ENCODE data around the gene BDH1. TPM values are rescaled to one million over a fixed set of nuclear protein-coding genes. Genes with fewer than 3 reads are reported as not detected.

Gene BDH1
- total and polyA plus RNA-seq, 2 of the 8 experiments (the other 6 are each of a cell fraction or from before 2014, with no cell fraction given), result 27.2 to 28.1 TPM

- Histone ChIP-seq H3K4me3 (ENCODE audit: extremely low read depth in 1 of 4, insufficient read depth in 2 of 4, low read depth in 3 of 4, low read length in 4 of 4) (no peak overlapping the region), H3K18ac (ENCODE audit: extremely low read depth, low read length) (no peak overlapping the region), H3K36me3 (ENCODE audit: control insufficient read depth in 2 of 4, insufficient read depth in 4 of 4, low read length in 3 of 4) (no peaks in the 10 kb centered on the region), H3K23ac (ENCODE audit: insufficient read length) (no peak overlapping the region), H4K8ac (ENCODE audit: extremely low read depth, insufficient read depth, low read length) (no peak overlapping the region), H4K91ac (replicated peaks; ENCODE audit: insufficient read length, low read length) (no peak overlapping the region), H3K9me3 (ENCODE audit: insufficient read depth in 2 of 2, low read depth in 1 of 2, low read length in 1 of 2) (no peaks in the 10 kb centered on the region), H4K20me1 (replicated peaks in 1 of 2; ENCODE audit: control insufficient read depth in 1 of 2, insufficient read depth in 2 of 2, low read length in 2 of 2) (no peaks in the 10 kb centered on the region), H2BK12ac (ENCODE audit: low read depth, low read length) (no peak overlapping the region), H3K4me1 (replicated peaks in 1 of 4; ENCODE audit: control insufficient read depth in 3 of 4, insufficient read depth in 4 of 4, low read length in 3 of 4) (peaks cover 0 to 13% (median 3%) of the 10 kb centered on the region in 4 experiments; a peak in 5 of 7 replicates), H3K27me3 (replicated peaks in 1 of 4; ENCODE audit: control insufficient read depth in 3 of 4, extremely low read depth in 1 of 4, insufficient read depth in 3 of 4, low read length in 3 of 4) (no peaks in the 10 kb centered on the region), H3K79me1 (ENCODE audit: low read depth, low read length) (no peaks in the 10 kb centered on the region), H3K4ac (replicated peaks; ENCODE audit: insufficient read length, low read depth, low read length) (no peak overlapping the region), H3K27ac (ENCODE audit: low read depth, low read length) (no peak overlapping the region), H2BK20ac (ENCODE audit: low read length) (no peak overlapping the region), H4K5ac (ENCODE audit: insufficient read length, low read depth, low read length) (no peak overlapping the region), H3K79me2 (ENCODE audit: control insufficient read depth in 1 of 2, insufficient read depth in 2 of 2, low read length in 2 of 2) (no peaks in the 10 kb centered on the region), H2BK15ac (ENCODE audit: low read length) (0 out of 2 replicates have a peak overlapping the region, but pooled peaks have one; percentile 40), H3K56ac (replicated peaks; ENCODE audit: insufficient read length, low read depth, low read length) (no peak overlapping the region), H2BK5ac (ENCODE audit: low read depth, low read length) (no peak overlapping the region), H2AFZ (ENCODE audit: low read length) (no peak overlapping the region), H2BK120ac (replicated peaks; ENCODE audit: low read depth, low read length) (no peak overlapping the region), H2AK5ac (ENCODE audit: low read depth, low read length) (no peak overlapping the region), H3K4me2 (ENCODE audit: insufficient read depth in 1 of 2, low read depth in 2 of 2, low read length in 2 of 2) (no peak overlapping the region), H3K23me2 (ENCODE audit: low read depth, low read length) (no peaks in the 10 kb centered on the region), H3K14ac (ENCODE audit: insufficient read length) (no peak overlapping the region), H3K9ac (replicated peaks in 1 of 4; ENCODE audit: extremely low read depth in 1 of 4, low read depth in 3 of 4, low read length in 3 of 4) (no peak overlapping the region)
- TF ChIP-seq ATF2 (IDR thresholded peaks at IDR 0.05; ENCODE audit: low read length), result no peak
- TF ChIP-seq HDAC2 (IDR thresholded peaks at IDR 0.05; ENCODE audit: borderline replicate concordance in 1 of 2, low read depth in 2 of 2, low read length in 2 of 2), result no peak
- TF ChIP-seq, protein P1, sequence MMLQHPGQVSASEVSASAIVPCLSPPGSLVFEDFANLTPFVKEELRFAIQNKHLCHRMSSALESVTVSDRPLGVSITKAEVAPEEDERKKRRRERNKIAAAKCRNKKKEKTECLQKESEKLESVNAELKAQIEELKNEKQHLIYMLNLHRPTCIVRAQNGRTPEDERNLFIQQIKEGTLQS (IDR thresholded peaks at IDR 0.05; ENCODE audit: insufficient read depth, low read depth, low read length), result no peak
- TF ChIP-seq HDAC6 (IDR thresholded peaks at IDR 0.05; ENCODE audit: low read depth, low read length), result no peak
- DNase-seq (ENCODE audit: low read depth in 1 of 2, low spot score in 2 of 2), result no peak
- FAIRE-seq, result no peak
- WGBS, 2 experiments (ENCODE audit: extremely low coverage in 1 of 2, insufficient coverage in 1 of 2, insufficient read length in 1 of 2, insufficient replicate concordance in 2 of 2, low coverage in 1 of 2, low lambda C conversion rate in 2 of 2, missing lambda C conversion rate in 1 of 2), result 99% methylated on average over 5 of the region's 5 CpGs; no CpG with 5 or more reads in 1 of the 2 experiments
- POLR2A ChIA-PET (ENCODE audit: partially characterized antibody), result interaction anchor here (1.0 to 1.7 kb wide), 2 partner anchors 13 to 281 kb away, joined by 3 to 4 read pairs; no protein-coding TSS in a partner anchor
- CTCF ChIA-PET (ENCODE audit: partially characterized antibody), result interaction anchor here (1.2 to 1.5 kb wide), 3 partner anchors 13 to 28 kb away, joined by 3 to 5 read pairs (median 3); no protein-coding TSS in a partner anchor
Measured at GRCh38 chr3:197485143-197485542, 70.6 kb downstream of the BDH1 start.
